Naive thymus-derived CD4-positive, alpha-beta T cell (primary cell): Measurements from ENCODE around the gene SLA2. TPM values are rescaled to one million over a fixed set of nuclear protein-coding genes. Genes with fewer than 3 reads are reported as not detected.
A peak's percentile ranks its signal among the peaks of the same experiment; 100 is the strongest.

Source experiments
- ATAC-seq: fragments of 150-1000 bp; cut with Tn5 transposase; 2 replicates; pipeline ENCODE4 v1.10.0; 2021; ENCODE audit warnings: mild to moderate bottlenecking, moderate library complexity
- CTCF ChIA-PET: fragments of 350-600 bp; sonication (Branson Sonifier 250); formaldehyde crosslinking; loops from one replicate; lab custom pipeline; 2021; ENCODE audit warnings: antibody characterized with exemption; lab: Charles Lee
- POLR2A ChIA-PET: fragments of 350-600 bp; sonication (Branson Sonifier 250); formaldehyde crosslinking; loops from one replicate; lab custom pipeline; 2021; ENCODE audit warnings: antibody characterized with exemption, inconsistent platforms; lab: Charles Lee
- DNase-seq, 9 donors: peaks; one replicate each; pipeline versions ENCODE4 v3.0.0 to v3.0.0-alpha.2; 2020 to 2022; ENCODE audit warnings: mixed read lengths in 1 of 9
- H3K27ac ChIP-seq: one replicate; pipeline ENCODE4 v1.7.0; 2013; ENCODE audit warnings: mild to moderate bottlenecking, low read depth, low read length, moderate library complexity
- H3K27me3 ChIP-seq, 2 donors: one replicate each; pipeline ENCODE4 v1.7.0; 2013; ENCODE audit warnings: low read length in 2 of 2, mild to moderate bottlenecking in 2 of 2, moderate library complexity in 2 of 2; ENCODE audit not compliant: control insufficient read depth in 2 of 2, insufficient read depth in 2 of 2
- H3K36me3 ChIP-seq, 3 experiments: 1 replicate in 2 of 3; 2 replicates in 1 of 3; pipeline ENCODE4 v1.7.0; 2013; ENCODE audit warnings: low read length in 3 of 3, mild to moderate bottlenecking in 3 of 3, moderate library complexity in 1 of 3; ENCODE audit not compliant: insufficient read depth in 3 of 3, control insufficient read depth in 2 of 3
- H3K4me1 ChIP-seq, 2 donors: one replicate each; pipeline ENCODE4 v1.7.0; 2013; ENCODE audit warnings: low read length in 2 of 2, mild to moderate bottlenecking in 2 of 2, moderate library complexity in 1 of 2; ENCODE audit not compliant: control insufficient read depth in 2 of 2, insufficient read depth in 2 of 2
- H3K4me3 ChIP-seq: 2 replicates; pipeline ENCODE4 v1.7.0; 2013; ENCODE audit warnings: mild to moderate bottlenecking, low read length
- H3K9me3 ChIP-seq, 3 experiments: 1 replicate in 2 of 3; 2 replicates in 1 of 3; pipeline ENCODE4 v1.7.0; 2013; ENCODE audit warnings: low read length in 3 of 3; ENCODE audit not compliant: control insufficient read depth in 2 of 3
- H3K27ac Mint-ChIP-seq, 9 donors: one replicate each; pipeline ENCODE4 v1.8.0; 2020 to 2022; ENCODE audit warnings: mixed read lengths in 9 of 9, mild to moderate bottlenecking in 8 of 9, moderate library complexity in 5 of 9, inconsistent platforms in 2 of 9
- H3K27me3 Mint-ChIP-seq, 5 donors: one replicate each; pipeline ENCODE4 v1.8.0; 2021 to 2022; ENCODE audit warnings: mixed read lengths in 5 of 5, mild to moderate bottlenecking in 1 of 5
- H3K36me3 Mint-ChIP-seq, 5 donors: one replicate each; pipeline ENCODE4 v1.8.0; 2020 to 2022; ENCODE audit warnings: mixed read lengths in 5 of 5, mild to moderate bottlenecking in 3 of 5, inconsistent platforms in 1 of 5
- H3K4me1 Mint-ChIP-seq, 7 donors: one replicate each; pipeline ENCODE4 v1.8.0; 2020 to 2022; ENCODE audit warnings: mixed read lengths in 7 of 7, mild to moderate bottlenecking in 3 of 7, inconsistent platforms in 1 of 7
- H3K4me3 Mint-ChIP-seq, 10 donors: one replicate each; pipeline ENCODE4 v1.8.0; 2020 to 2022; ENCODE audit warnings: mild to moderate bottlenecking in 10 of 10, mixed read lengths in 10 of 10, moderate library complexity in 6 of 10, inconsistent platforms in 2 of 10
- H3K9me3 Mint-ChIP-seq, 11 donors: one replicate each; pipeline ENCODE4 v1.8.0; 2020 to 2022; ENCODE audit warnings: mixed read lengths in 11 of 11, mild to moderate bottlenecking in 4 of 11, inconsistent platforms in 1 of 11, moderate library complexity in 1 of 11
- intact Hi-C, 2 donors: fragments of 100-400 bp; cut with micrococcal nuclease; formaldehyde crosslinking; loops; one replicate each; pipeline ENCODE4 v1.15.1; 2023
- polyA plus RNA-seq, 2 donors: library from polyadenylated mRNA; unstranded; fragments of 300-500 nt; fragmentation: Illumina TruSeq; gene quantifications; one replicate each; pipeline ENCODE4 v1.2.3, GENCODE V29; 2021
- total RNA-seq, 6 experiments: library from RNA in 5 of 6; stranded (reverse) in 5 of 6; gene quantifications; 1 replicate in 5 of 6; 2 replicates in 1 of 6; pipeline ENCODE4 v1.2.3 and lab custom pipeline; 2021 to 2026

The SLA2 gene
- total and polyA plus RNA-seq, 7 experiments from 2014 or later = 11.0 to 80.7 (median 29.2) TPM

GRCh38 chr20:36593347-36593929 lies 52.6 kb downstream of the SLA2 start:
- Mint-ChIP-seq H3K9me3 (no peaks in the 10 kb centered on the region), H3K27ac (peak overlapping the region; percentile 34 to 96 (median 86)), H3K27me3 (no peaks in the 10 kb centered on the region), H3K4me1 (peaks cover 26 to 53% (median 48%) of the 10 kb centered on the region in 7 donors), H3K36me3 (peaks cover 0 to 18% (median 0%) of the 10 kb centered on the region in 5 donors), H3K4me3 (peak overlapping the region in 1 of 10 donors; percentile 48)
- ATAC-seq = no peak
- Histone ChIP-seq H3K27me3 (no peaks in the 10 kb centered on the region), H3K27ac (no peak overlapping the region), H3K4me1 (peaks cover 14 to 16% of the 10 kb centered on the region in 2 donors), H3K4me3 (no peak overlapping the region), H3K36me3 (peaks cover 0 to 13% (median 0%) of the 10 kb centered on the region in 3 experiments), H3K9me3 (no peaks in the 10 kb centered on the region)
- no peak for DNase-seq
- intact Hi-C loops = loop anchor here (5.0 to 10.0 kb wide), 2 partner anchors 86 to 581 kb away; partner anchors contain the start of genes MROH8 (in 1 of the 2) and RPN2 (in 1 of the 2)
- ChIA-PET POLR2A (interaction anchor here (8.3 to 13.3 kb wide), 2 partner anchors 13 to 19 kb away, joined by 84 to 123 read pairs; partner anchors contain the start of genes RAB5IF and TGIF2), CTCF (interaction anchor here (0.7 to 1.1 kb wide), 4 partner anchors 12 to 132 kb away, joined by 3 to 4 read pairs (median 3); partner anchors contain the start of gene RAB5IF)

DNA sequence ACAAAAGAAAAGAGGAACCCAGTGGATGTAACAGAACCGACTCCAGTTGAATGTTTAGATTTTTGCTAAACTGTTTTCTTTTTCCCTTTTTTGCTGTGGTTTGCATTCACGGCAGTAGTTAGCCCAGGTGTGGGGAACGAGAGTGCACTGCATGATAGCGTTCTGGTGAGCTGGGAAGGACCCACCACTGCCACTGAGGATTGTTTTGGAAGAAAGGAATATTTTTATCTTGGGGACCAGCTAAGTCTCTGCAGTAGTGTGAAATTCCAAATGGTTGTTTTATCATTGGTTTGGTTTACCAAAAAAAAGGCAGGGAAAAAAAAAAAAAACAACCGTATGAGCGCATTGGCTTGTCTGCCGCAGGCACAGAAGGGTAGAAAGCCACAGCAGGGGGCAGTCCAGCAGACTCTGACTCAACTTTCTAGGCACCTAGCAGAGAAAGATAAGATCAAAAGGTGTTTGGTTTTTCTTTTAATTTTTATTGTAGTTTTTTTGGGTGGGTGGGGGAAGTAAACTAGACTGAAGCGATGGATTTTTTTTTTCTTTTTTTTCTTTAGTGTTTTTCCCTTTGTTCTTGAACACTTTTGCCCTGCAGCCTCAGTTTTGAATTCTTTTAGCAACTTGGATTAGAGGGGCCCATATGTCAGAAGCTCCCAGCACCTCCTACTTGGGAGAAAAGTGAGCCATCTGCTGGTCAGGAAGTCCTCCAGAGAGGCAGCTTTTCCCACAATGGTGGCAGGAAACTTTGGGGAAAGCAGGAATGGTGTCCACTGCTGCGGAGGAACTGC lies 53.9 kb downstream of the SLA2 start:
- ChIA-PET CTCF (interaction anchor here (0.7 to 4.9 kb wide), 7 partner anchors 11 to 163 kb away, joined by 3 to 20 read pairs (median 4); partner anchors contain the start of gene RAB5IF), POLR2A (interaction anchor here (0.7 to 13.3 kb wide), 3 partner anchors 10 to 18 kb away, joined by 3 to 123 read pairs (median 84); partner anchors contain the start of genes RAB5IF and TGIF2)
- Mint-ChIP-seq H3K4me3 (peak overlapping the region in 7 of 10 donors; percentile 22 to 60 (median 42)), H3K27me3 (no peaks in the 10 kb centered on the region), H3K9me3 (no peaks in the 10 kb centered on the region), H3K27ac (peak overlapping the region; percentile 42 to 90 (median 88)), H3K4me1 (peaks cover 33 to 61% (median 48%) of the 10 kb centered on the region in 7 donors), H3K36me3 (peaks cover 0 to 16% (median 0%) of the 10 kb centered on the region in 5 donors)
- peak overlapping the region; percentile 56 for H3K27ac ChIP-seq
- DNase-seq (peak in 6 of 9 donors; percentile 23 to 61 (median 42)), ATAC-seq (peak; percentile 40)
- no peaks in the 10 kb centered on the region for H3K27me3 ChIP-seq
- H3K9me3 ChIP-seq = no peaks in the 10 kb centered on the region
- peaks cover 14 to 16% of the 10 kb centered on the region in 2 donors for H3K4me1 ChIP-seq
- no peak overlapping the region for H3K4me3 ChIP-seq
- intact Hi-C loops = loop anchor here (1.0 to 10.0 kb wide), 4 partner anchors 18 to 583 kb away; partner anchors contain the start of genes MROH8 (in 1 of the 2) and RPN2 (in 1 of the 2)
- H3K36me3 ChIP-seq = peaks cover 0 to 13% (median 0%) of the 10 kb centered on the region in 3 experiments

- ChIA-PET POLR2A (interaction anchor here (1.6 to 13.3 kb wide), 3 partner anchors 12 to 17 kb away, joined by 5 to 123 read pairs (median 84); partner anchors contain the start of genes RAB5IF and TGIF2), CTCF (interaction anchor here (0.7 to 4.9 kb wide), 5 partner anchors 11 to 163 kb away, joined by 3 to 20 read pairs (median 6); partner anchors contain the start of gene RAB5IF)
- H3K9me3 ChIP-seq = no peaks in the 10 kb centered on the region
- H3K27me3 ChIP-seq = no peaks in the 10 kb centered on the region
- Mint-ChIP-seq H3K4me1 (peaks cover 36 to 65% (median 53%) of the 10 kb centered on the region in 7 donors), H3K9me3 (no peaks in the 10 kb centered on the region), H3K4me3 (peak overlapping the region in 1 of 10 donors; percentile 27), H3K27ac (peak overlapping the region; percentile 42 to 90 (median 86)), H3K27me3 (no peaks in the 10 kb centered on the region), H3K36me3 (peaks cover 0 to 16% (median 0%) of the 10 kb centered on the region in 5 donors)
- intact Hi-C loops = loop anchor here (5.0 to 10.0 kb wide), 2 partner anchors 84 to 584 kb away; partner anchors contain the start of genes MROH8 (in 1 of the 2) and RPN2 (in 1 of the 2)
- ATAC-seq (no peak), DNase-seq (no peak)
- H3K4me1 ChIP-seq = peaks cover 14 to 16% of the 10 kb centered on the region in 2 donors
- H3K4me3 ChIP-seq = no peak overlapping the region
- H3K27ac ChIP-seq = peak overlapping the region; percentile 22
- peaks cover 0 to 13% (median 0%) of the 10 kb centered on the region in 3 experiments for H3K36me3 ChIP-seq
Observed at GRCh38 chr20:36591281-36591680, 54.7 kb downstream of the SLA2 start.

GRCh38 chr20:36587388-36588070 lies 58.5 kb downstream of the SLA2 start:
- H3K9me3 ChIP-seq = no peaks in the 10 kb centered on the region
- H3K4me3 ChIP-seq = no peak overlapping the region
- ATAC-seq = peak; percentile 1
- Mint-ChIP-seq H3K9me3 (no peaks in the 10 kb centered on the region), H3K36me3 (peaks cover 0 to 20% (median 3%) of the 10 kb centered on the region in 5 donors), H3K27me3 (no peaks in the 10 kb centered on the region), H3K27ac (peak overlapping the region; percentile 0 to 80 (median 71)), H3K4me3 (no peak overlapping the region), H3K4me1 (peaks cover 21 to 41% (median 32%) of the 10 kb centered on the region in 7 donors)
- intact Hi-C loops = loop anchor here in 1 of 2 donors (2.0 kb wide), 1 partner anchor 17 kb away; the partner anchor contains the start of gene RAB5IF
- H3K27ac ChIP-seq = no peak overlapping the region
- ChIA-PET CTCF (interaction anchor here (0.8 to 4.9 kb wide), 5 partner anchors 17 to 29 kb away, joined by 3 to 20 read pairs (median 4); partner anchors contain the start of gene RAB5IF), POLR2A (interaction anchor here (0.5 to 1.6 kb wide), 5 partner anchors 10 to 19 kb away, joined by 3 to 5 read pairs (median 5); no protein-coding TSS in a partner anchor)
- DNase-seq = no peak
- H3K36me3 ChIP-seq = peaks cover 0 to 34% (median 0%) of the 10 kb centered on the region in 3 experiments
- no peaks in the 10 kb centered on the region for H3K27me3 ChIP-seq
- H3K4me1 ChIP-seq = peaks cover 8 to 10% of the 10 kb centered on the region in 2 donors

DNA sequence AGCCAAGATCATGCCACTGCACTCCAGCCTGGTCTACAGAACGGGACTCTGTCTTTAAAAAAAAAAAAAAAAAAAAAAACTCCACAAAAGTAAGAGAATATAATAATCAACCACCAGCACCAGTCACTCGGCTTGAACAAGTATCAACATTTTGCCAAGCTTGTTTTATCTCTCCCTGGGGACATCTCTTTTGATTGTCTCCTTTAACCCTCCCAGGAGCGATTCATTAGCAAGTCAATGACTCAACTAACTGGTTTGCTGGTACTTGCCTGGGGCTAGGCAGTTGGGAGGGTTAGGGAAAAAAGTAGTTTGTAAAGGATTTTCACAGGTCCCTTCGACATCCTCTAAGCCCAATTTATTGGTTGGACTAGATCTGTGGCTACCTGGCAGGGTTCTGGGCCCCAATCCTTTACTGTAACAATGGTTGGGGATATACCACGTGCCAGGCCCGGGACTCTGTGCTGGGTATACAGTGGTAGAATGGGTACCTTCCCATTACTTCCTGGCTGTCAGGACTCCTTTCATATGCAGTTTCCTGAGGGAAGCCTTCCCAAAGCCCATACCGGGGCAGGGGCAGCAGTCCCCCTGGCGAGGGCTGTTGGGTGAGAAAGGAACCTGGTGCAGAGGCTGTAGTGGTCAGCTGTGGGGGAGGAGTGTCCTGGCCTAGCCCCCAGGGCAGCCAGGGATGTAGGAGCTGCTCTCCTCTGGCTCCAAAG lies 60.4 kb downstream of the SLA2 start:
- intact Hi-C loops = no loop called here
- no peak overlapping the region for H3K27ac ChIP-seq
- H3K4me1 Mint-ChIP-seq = peaks cover 17 to 39% (median 24%) of the 10 kb centered on the region in 7 donors
- H3K4me3 Mint-ChIP-seq = no peak overlapping the region
- peak overlapping the region in 3 of 9 donors; percentile 31 to 85 (median 55) for H3K27ac Mint-ChIP-seq
- H3K4me3 ChIP-seq = no peak overlapping the region
- H3K27me3 Mint-ChIP-seq = no peaks in the 10 kb centered on the region
- H3K4me1 ChIP-seq = peaks cover 0 to 8% of the 10 kb centered on the region in 2 donors
- ChIA-PET CTCF (interaction anchor here (0.6 kb wide), 2 partner anchors 29 to 32 kb away, joined by 3 read pairs; no protein-coding TSS in a partner anchor), POLR2A (interaction anchor here (1.3 to 1.6 kb wide), 4 partner anchors 10 to 19 kb away, joined by 3 to 5 read pairs (median 3); no protein-coding TSS in a partner anchor)
- peaks cover 0 to 15% (median 8%) of the 10 kb centered on the region in 5 donors for H3K36me3 Mint-ChIP-seq
- no peaks in the 10 kb centered on the region for H3K9me3 ChIP-seq
- H3K9me3 Mint-ChIP-seq = no peaks in the 10 kb centered on the region
- no peaks in the 10 kb centered on the region for H3K27me3 ChIP-seq
- DNase-seq = no peak
- no peak for ATAC-seq
- H3K36me3 ChIP-seq = peaks cover 0 to 41% (median 0%) of the 10 kb centered on the region in 3 experiments
